WTC11 (cell line): ENCODE measurements around the gene RBM20. TPM values are rescaled to one million over a fixed set of nuclear protein-coding genes. Genes with fewer than 3 reads are reported as not detected.

Experiments used
- ATAC-seq: fragments of 200-7000 bp; cut with Tn5 transposase; 2 replicates; pipeline ENCODE4 v1.10.0; 2021; ENCODE audit warnings: mild to moderate bottlenecking, moderate library complexity
- CTCF ChIA-PET: fragments of 300-600 bp; sonication (Branson Sonifier 250); formaldehyde crosslinking; loops from one replicate; lab custom pipeline; 2021; ENCODE audit warnings: antibody characterized with exemption; lab: Charles Lee
- POLR2A ChIA-PET: fragments of 350-600 bp; sonication (Branson Sonifier 250); formaldehyde crosslinking; loops from one replicate; lab custom pipeline; 2021; ENCODE audit warnings: antibody characterized with exemption; lab: Charles Lee
- DNase-seq: peaks from one replicate; pipeline ENCODE4 v3.0.0; 2021; ENCODE audit warnings: low spot score
- H3K27ac Mint-ChIP-seq: 2 replicates; pipeline ENCODE4 v1.8.0; 2021; ENCODE audit warnings: mixed read lengths
- H3K27me3 Mint-ChIP-seq: 2 replicates; pipeline ENCODE4 v1.8.0; 2021; ENCODE audit warnings: low read depth, mild to moderate bottlenecking, moderate library complexity, mixed read lengths
- H3K36me3 Mint-ChIP-seq: 2 replicates; pipeline ENCODE4 v1.8.0; 2021; ENCODE audit warnings: mixed read lengths
- H3K4me1 Mint-ChIP-seq: 2 replicates; pipeline ENCODE4 v1.8.0; 2022; ENCODE audit warnings: mixed read lengths
- H3K4me3 Mint-ChIP-seq: 2 replicates; pipeline ENCODE4 v1.8.0; 2021; ENCODE audit warnings: mild to moderate bottlenecking, moderate library complexity, mixed read lengths
- H3K9me3 Mint-ChIP-seq: 2 replicates; pipeline ENCODE4 v1.8.0; 2021; ENCODE audit warnings: mixed read lengths
- CBFB ChIP-seq: sonication (generic); formaldehyde crosslinking; IDR thresholded peaks from 2 replicates; pipeline ENCODE4 v1.8.1; 2022; ENCODE audit warnings: mild to moderate bottlenecking, low read depth, missing genetic modification reagents
- FOXJ3 ChIP-seq: sonication (generic); formaldehyde crosslinking; IDR thresholded peaks from 2 replicates; pipeline ENCODE4 v1.9.0; 2021; ENCODE audit warnings: missing genetic modification reagents, mild to moderate bottlenecking, borderline replicate concordance
- GRHL2 ChIP-seq: fragments of 250-450 bp; sonication (Bioruptor Pico); IDR thresholded peaks from 2 replicates; pipeline ENCODE4 v1.8.0; 2022; ENCODE audit warnings: mild to moderate bottlenecking, moderate library complexity; ENCODE audit not compliant: insufficient replicate concordance, severe bottlenecking
- JAZF1 ChIP-seq: fragments of 250-450 bp; sonication (Bioruptor Pico); IDR thresholded peaks from 2 replicates; pipeline ENCODE4 v1.9.0; 2021; ENCODE audit warnings: moderate library complexity, mild to moderate bottlenecking, inconsistent platforms
- MXD4 ChIP-seq: fragments of 250-450 bp; sonication (Bioruptor Pico); IDR thresholded peaks from 2 replicates; pipeline ENCODE4 v1.8.0; 2021; ENCODE audit warnings: mild to moderate bottlenecking, moderate library complexity, borderline replicate concordance
- NR1H2 ChIP-seq: sonication (generic); formaldehyde crosslinking; IDR thresholded peaks from 2 replicates; pipeline ENCODE4 v1.9.0; 2021; ENCODE audit warnings: mild to moderate bottlenecking, moderate library complexity, missing genetic modification reagents
- TCF7 ChIP-seq: sonication (generic); formaldehyde crosslinking; IDR thresholded peaks from 2 replicates; pipeline ENCODE4 v1.8.0; 2022; ENCODE audit warnings: mild to moderate bottlenecking, low read depth, missing genetic modification reagents, moderate library complexity
- TEAD1 ChIP-seq: sonication (generic); formaldehyde crosslinking; IDR thresholded peaks from 2 replicates; pipeline ENCODE4 v1.8.0; 2022; ENCODE audit warnings: mild to moderate bottlenecking, missing genetic modification reagents
- TEAD4 ChIP-seq: sonication (generic); formaldehyde crosslinking; IDR thresholded peaks from 2 replicates; pipeline ENCODE4 v1.8.0; 2022; ENCODE audit warnings: mild to moderate bottlenecking, missing genetic modification reagents
- ZNF121 ChIP-seq: sonication (generic); formaldehyde crosslinking; IDR thresholded peaks from 2 replicates; pipeline ENCODE4 v1.8.0; 2023; ENCODE audit warnings: missing genetic modification reagents
- ZNF317 ChIP-seq: sonication (generic); formaldehyde crosslinking; IDR thresholded peaks from 2 replicates; pipeline ENCODE4 v1.8.1; 2023; ENCODE audit warnings: low read depth, mild to moderate bottlenecking, moderate library complexity, missing genetic modification reagents, borderline replicate concordance
- total RNA-seq: library from RNA; stranded (reverse); gene quantifications from 3 replicates; pipeline ENCODE4 v1.2.3, GENCODE V29; 2021
- TF ChIP-seq, protein P1 (sequence below): sonication (generic); formaldehyde crosslinking; conservative IDR thresholded peaks from 2 replicates; pipeline ENCODE4 v1.8.1; 2023; ENCODE audit warnings: mild to moderate bottlenecking, low read depth, missing genetic modification reagents, moderate library complexity
- TF ChIP-seq, protein P2 (sequence below): sonication (generic); formaldehyde crosslinking; IDR thresholded peaks from 2 replicates; pipeline ENCODE4 v1.8.0; 2022; ENCODE audit warnings: mild to moderate bottlenecking, missing genetic modification reagents
- TF ChIP-seq, protein P3 (sequence below): sonication (generic); formaldehyde crosslinking; IDR thresholded peaks from 2 replicates; pipeline ENCODE4 v1.8.1; 2022; ENCODE audit warnings: mild to moderate bottlenecking, missing genetic modification reagents, moderate library complexity, borderline replicate concordance
- TF ChIP-seq, protein P4 (sequence below): sonication (generic); formaldehyde crosslinking; IDR thresholded peaks from 2 replicates; pipeline ENCODE4 v1.8.0; 2022; ENCODE audit warnings: mild to moderate bottlenecking, missing genetic modification reagents
- TF ChIP-seq, protein P5 (sequence below): sonication (generic); formaldehyde crosslinking; IDR thresholded peaks from 2 replicates; pipeline ENCODE4 v1.8.1; 2023; ENCODE audit warnings: mild to moderate bottlenecking, missing genetic modification reagents, borderline replicate concordance
- TF ChIP-seq, protein P6 (sequence below): fragments of 200-600 bp; IDR thresholded peaks from 2 replicates; pipeline ENCODE4 v1.8.0; 2022; ENCODE audit warnings: antibody characterized with exemption
- TF ChIP-seq, protein P7 (sequence below): sonication (generic); formaldehyde crosslinking; IDR thresholded peaks from 2 replicates; pipeline ENCODE4 v1.8.1; 2023; ENCODE audit warnings: mild to moderate bottlenecking, missing genetic modification reagents, moderate library complexity
- TF ChIP-seq, protein P8 (sequence below): sonication (generic); formaldehyde crosslinking; conservative IDR thresholded peaks from 2 replicates; pipeline ENCODE4 v1.8.1; 2022; ENCODE audit warnings: mild to moderate bottlenecking, missing genetic modification reagents

The RBM20 gene
- total RNA-seq, 1 experiment from 2014 or later = 0.52 TPM

DNA sequence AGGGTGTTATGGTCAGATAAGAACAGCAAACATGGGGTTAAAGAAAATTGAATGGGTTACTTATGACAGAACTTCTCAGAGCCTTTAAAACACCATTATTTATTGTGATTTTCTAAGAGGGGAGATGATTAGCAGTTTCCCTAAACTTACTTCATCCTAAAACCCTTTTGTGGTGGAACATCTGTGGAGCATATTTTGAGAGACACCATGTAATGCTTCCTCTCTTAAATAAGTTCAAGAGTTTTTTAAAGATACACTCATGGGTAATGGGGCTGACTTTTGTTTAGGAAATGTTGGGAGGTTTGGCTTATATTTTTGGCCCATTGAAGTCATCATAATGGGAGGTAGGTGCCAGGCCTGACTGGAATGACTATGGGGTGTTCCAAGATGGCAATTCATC lies 219.2 kb downstream of the RBM20 start (continued):
- TF ChIP-seq CBFB (CRISPR knock-in tag) (no peak), ZNF121 (no peak), MXD4 (CRISPR knock-in tag) (no peak)
- TF ChIP-seq, protein P1, sequence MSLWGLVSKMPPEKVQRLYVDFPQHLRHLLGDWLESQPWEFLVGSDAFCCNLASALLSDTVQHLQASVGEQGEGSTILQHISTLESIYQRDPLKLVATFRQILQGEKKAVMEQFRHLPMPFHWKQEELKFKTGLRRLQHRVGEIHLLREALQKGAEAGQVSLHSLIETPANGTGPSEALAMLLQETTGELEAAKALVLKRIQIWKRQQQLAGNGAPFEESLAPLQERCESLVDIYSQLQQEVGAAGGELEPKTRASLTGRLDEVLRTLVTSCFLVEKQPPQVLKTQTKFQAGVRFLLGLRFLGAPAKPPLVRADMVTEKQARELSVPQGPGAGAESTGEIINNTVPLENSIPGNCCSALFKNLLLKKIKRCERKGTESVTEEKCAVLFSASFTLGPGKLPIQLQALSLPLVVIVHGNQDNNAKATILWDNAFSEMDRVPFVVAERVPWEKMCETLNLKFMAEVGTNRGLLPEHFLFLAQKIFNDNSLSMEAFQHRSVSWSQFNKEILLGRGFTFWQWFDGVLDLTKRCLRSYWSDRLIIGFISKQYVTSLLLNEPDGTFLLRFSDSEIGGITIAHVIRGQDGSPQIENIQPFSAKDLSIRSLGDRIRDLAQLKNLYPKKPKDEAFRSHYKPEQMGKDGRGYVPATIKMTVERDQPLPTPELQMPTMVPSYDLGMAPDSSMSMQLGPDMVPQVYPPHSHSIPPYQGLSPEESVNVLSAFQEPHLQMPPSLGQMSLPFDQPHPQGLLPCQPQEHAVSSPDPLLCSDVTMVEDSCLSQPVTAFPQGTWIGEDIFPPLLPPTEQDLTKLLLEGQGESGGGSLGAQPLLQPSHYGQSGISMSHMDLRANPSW (CRISPR knock-in tag) = no peak

DNA sequence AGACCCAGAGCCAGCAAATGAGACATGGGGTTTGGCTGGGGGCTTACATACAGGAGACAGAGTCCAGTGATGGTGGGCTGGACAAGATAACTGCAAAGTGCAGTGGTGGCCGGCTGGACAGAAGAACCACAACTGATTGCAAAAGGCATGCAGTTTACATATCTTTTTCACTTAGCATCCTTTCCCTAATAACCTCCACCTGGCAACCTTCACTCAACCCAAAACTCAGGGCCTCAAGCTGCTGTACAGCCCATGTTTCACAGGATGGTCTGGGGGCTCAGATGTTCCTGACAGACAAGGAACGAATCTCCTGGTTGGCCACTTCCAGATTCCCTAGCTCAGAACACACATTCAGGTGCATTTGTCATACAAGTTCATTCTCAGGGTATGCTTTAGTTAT lies 219.8 kb downstream of the RBM20 start:
- Mint-ChIP-seq H3K27me3 (no peaks in the 10 kb centered on the region), H3K9me3 (no peaks in the 10 kb centered on the region), H3K4me3 (no peak overlapping the region), H3K4me1 (peaks cover 13% of the 10 kb centered on the region)
- no peak for DNase-seq
- POLR2A ChIA-PET = no interaction called here
- TF ChIP-seq, protein P2, sequence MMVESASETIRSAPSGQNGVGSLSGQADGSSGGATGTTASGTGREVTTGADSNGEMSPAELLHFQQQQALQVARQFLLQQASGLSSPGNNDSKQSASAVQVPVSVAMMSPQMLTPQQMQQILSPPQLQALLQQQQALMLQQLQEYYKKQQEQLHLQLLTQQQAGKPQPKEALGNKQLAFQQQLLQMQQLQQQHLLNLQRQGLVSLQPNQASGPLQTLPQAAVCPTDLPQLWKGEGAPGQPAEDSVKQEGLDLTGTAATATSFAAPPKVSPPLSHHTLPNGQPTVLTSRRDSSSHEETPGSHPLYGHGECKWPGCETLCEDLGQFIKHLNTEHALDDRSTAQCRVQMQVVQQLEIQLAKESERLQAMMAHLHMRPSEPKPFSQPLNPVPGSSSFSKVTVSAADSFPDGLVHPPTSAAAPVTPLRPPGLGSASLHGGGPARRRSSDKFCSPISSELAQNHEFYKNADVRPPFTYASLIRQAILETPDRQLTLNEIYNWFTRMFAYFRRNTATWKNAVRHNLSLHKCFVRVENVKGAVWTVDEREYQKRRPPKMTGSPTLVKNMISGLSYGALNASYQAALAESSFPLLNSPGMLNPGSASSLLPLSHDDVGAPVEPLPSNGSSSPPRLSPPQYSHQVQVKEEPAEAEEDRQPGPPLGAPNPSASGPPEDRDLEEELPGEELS (CRISPR knock-in tag) = no peak
- TF ChIP-seq GRHL2 (CRISPR knock-in tag) = no peak
- TF ChIP-seq, protein P3, sequence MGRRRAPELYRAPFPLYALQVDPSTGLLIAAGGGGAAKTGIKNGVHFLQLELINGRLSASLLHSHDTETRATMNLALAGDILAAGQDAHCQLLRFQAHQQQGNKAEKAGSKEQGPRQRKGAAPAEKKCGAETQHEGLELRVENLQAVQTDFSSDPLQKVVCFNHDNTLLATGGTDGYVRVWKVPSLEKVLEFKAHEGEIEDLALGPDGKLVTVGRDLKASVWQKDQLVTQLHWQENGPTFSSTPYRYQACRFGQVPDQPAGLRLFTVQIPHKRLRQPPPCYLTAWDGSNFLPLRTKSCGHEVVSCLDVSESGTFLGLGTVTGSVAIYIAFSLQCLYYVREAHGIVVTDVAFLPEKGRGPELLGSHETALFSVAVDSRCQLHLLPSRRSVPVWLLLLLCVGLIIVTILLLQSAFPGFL = no peak
- TF ChIP-seq, protein P4, sequence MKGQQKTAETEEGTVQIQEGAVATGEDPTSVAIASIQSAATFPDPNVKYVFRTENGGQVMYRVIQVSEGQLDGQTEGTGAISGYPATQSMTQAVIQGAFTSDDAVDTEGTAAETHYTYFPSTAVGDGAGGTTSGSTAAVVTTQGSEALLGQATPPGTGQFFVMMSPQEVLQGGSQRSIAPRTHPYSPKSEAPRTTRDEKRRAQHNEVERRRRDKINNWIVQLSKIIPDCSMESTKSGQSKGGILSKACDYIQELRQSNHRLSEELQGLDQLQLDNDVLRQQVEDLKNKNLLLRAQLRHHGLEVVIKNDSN (CRISPR knock-in tag) = no peak
- TF ChIP-seq, protein P5, sequence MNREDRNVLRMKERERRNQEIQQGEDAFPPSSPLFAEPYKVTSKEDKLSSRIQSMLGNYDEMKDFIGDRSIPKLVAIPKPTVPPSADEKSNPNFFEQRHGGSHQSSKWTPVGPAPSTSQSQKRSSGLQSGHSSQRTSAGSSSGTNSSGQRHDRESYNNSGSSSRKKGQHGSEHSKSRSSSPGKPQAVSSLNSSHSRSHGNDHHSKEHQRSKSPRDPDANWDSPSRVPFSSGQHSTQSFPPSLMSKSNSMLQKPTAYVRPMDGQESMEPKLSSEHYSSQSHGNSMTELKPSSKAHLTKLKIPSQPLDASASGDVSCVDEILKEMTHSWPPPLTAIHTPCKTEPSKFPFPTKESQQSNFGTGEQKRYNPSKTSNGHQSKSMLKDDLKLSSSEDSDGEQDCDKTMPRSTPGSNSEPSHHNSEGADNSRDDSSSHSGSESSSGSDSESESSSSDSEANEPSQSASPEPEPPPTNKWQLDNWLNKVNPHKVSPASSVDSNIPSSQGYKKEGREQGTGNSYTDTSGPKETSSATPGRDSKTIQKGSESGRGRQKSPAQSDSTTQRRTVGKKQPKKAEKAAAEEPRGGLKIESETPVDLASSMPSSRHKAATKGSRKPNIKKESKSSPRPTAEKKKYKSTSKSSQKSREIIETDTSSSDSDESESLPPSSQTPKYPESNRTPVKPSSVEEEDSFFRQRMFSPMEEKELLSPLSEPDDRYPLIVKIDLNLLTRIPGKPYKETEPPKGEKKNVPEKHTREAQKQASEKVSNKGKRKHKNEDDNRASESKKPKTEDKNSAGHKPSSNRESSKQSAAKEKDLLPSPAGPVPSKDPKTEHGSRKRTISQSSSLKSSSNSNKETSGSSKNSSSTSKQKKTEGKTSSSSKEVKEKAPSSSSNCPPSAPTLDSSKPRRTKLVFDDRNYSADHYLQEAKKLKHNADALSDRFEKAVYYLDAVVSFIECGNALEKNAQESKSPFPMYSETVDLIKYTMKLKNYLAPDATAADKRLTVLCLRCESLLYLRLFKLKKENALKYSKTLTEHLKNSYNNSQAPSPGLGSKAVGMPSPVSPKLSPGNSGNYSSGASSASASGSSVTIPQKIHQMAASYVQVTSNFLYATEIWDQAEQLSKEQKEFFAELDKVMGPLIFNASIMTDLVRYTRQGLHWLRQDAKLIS (CRISPR knock-in tag) = no peak
- TF ChIP-seq NR1H2 = no peak
- no peak for TF ChIP-seq TEAD4 (CRISPR knock-in tag)
- no peak for TF ChIP-seq TEAD1
- TF ChIP-seq, protein P6, sequence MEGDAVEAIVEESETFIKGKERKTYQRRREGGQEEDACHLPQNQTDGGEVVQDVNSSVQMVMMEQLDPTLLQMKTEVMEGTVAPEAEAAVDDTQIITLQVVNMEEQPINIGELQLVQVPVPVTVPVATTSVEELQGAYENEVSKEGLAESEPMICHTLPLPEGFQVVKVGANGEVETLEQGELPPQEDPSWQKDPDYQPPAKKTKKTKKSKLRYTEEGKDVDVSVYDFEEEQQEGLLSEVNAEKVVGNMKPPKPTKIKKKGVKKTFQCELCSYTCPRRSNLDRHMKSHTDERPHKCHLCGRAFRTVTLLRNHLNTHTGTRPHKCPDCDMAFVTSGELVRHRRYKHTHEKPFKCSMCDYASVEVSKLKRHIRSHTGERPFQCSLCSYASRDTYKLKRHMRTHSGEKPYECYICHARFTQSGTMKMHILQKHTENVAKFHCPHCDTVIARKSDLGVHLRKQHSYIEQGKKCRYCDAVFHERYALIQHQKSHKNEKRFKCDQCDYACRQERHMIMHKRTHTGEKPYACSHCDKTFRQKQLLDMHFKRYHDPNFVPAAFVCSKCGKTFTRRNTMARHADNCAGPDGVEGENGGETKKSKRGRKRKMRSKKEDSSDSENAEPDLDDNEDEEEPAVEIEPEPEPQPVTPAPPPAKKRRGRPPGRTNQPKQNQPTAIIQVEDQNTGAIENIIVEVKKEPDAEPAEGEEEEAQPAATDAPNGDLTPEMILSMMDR = no peak
- no peak for TF ChIP-seq JAZF1 (CRISPR knock-in tag)
- TF ChIP-seq FOXJ3 (CRISPR knock-in tag) = no peak
- TF ChIP-seq TCF7 (CRISPR knock-in tag) = no peak
- TF ChIP-seq, protein P7, sequence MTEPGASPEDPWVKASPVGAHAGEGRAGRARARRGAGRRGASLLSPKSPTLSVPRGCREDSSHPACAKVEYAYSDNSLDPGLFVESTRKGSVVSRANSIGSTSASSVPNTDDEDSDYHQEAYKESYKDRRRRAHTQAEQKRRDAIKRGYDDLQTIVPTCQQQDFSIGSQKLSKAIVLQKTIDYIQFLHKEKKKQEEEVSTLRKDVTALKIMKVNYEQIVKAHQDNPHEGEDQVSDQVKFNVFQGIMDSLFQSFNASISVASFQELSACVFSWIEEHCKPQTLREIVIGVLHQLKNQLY (CRISPR knock-in tag) = no peak
- TF ChIP-seq, protein P8, sequence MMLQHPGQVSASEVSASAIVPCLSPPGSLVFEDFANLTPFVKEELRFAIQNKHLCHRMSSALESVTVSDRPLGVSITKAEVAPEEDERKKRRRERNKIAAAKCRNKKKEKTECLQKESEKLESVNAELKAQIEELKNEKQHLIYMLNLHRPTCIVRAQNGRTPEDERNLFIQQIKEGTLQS (CRISPR knock-in tag) = no peak
- no peak for TF ChIP-seq ZNF317 (CRISPR knock-in tag)
- TF ChIP-seq, all 79 proteins: peak for 0
- ATAC-seq = no peak
- H3K36me3 Mint-ChIP-seq = no peaks in the 10 kb centered on the region
- CTCF ChIA-PET = interaction anchor here (0.7 kb wide), 1 partner anchor 60 kb away, joined by 3 read pairs; no protein-coding TSS in a partner anchor
- no peak overlapping the region for H3K27ac Mint-ChIP-seq
